ENCODE results near the gene SYS1.

Gene SYS1

GRCh38 chr20:45374101-45374467 is 11.1 kb downstream of the SYS1 start:
- no peaks in the 10 kb centered on the region for H3K36me3 ChIP-seq (ENCODE audit: control insufficient read depth, insufficient read depth, low read length)
- peaks cover 5% of the 10 kb centered on the region for H3K4me1 ChIP-seq (ENCODE audit: control insufficient read depth, insufficient read depth, low read length)
- peak overlapping the region; percentile 68 for H3K4me3 ChIP-seq (ENCODE audit: low read depth, low read length)
- peaks cover 9% of the 10 kb centered on the region for H3K27me3 ChIP-seq (ENCODE audit: control insufficient read depth, insufficient read depth, low read length)
- no peaks in the 10 kb centered on the region for H3K9me3 ChIP-seq (ENCODE audit: control insufficient read depth, insufficient read depth, low read length)
- H3K9ac ChIP-seq (ENCODE audit: low read depth, low read length) = no peak overlapping the region

GRCh38 chr20:45374966-45375365 is 12.0 kb downstream of the SYS1 start:
- Histone ChIP-seq H3K9ac (ENCODE audit: low read depth, low read length) (no peak overlapping the region), H3K36me3 (ENCODE audit: control insufficient read depth, insufficient read depth, low read length) (no peaks in the 10 kb centered on the region), H3K9me3 (ENCODE audit: control insufficient read depth, insufficient read depth, low read length) (no peaks in the 10 kb centered on the region), H3K4me1 (ENCODE audit: control insufficient read depth, insufficient read depth, low read length) (peaks cover 5% of the 10 kb centered on the region), H3K4me3 (ENCODE audit: low read depth, low read length) (no peak overlapping the region), H3K27me3 (ENCODE audit: control insufficient read depth, insufficient read depth, low read length) (peaks cover 9% of the 10 kb centered on the region)

GRCh38 chr20:45377269-45377668 is 14.3 kb downstream of the SYS1 start:
- Histone ChIP-seq H3K4me1 (ENCODE audit: control insufficient read depth, insufficient read depth, low read length) (peaks cover 5% of the 10 kb centered on the region), H3K36me3 (ENCODE audit: control insufficient read depth, insufficient read depth, low read length) (no peaks in the 10 kb centered on the region), H3K9ac (ENCODE audit: low read depth, low read length) (no peak overlapping the region), H3K9me3 (ENCODE audit: control insufficient read depth, insufficient read depth, low read length) (no peaks in the 10 kb centered on the region), H3K4me3 (ENCODE audit: low read depth, low read length) (no peak overlapping the region), H3K27me3 (ENCODE audit: control insufficient read depth, insufficient read depth, low read length) (peaks cover 9% of the 10 kb centered on the region)

GRCh38 chr20:45378191-45378590 is 15.2 kb downstream of the SYS1 start, which contains the start of gene TP53TG5:
Gene TP53TG5, minus strand, starts transcription at chr20:45378325. Its CDS starts 89 bp downstream, at chr20:45378236.
- Histone ChIP-seq H3K9me3 (ENCODE audit: control insufficient read depth, insufficient read depth, low read length) (no peaks in the 10 kb centered on the region), H3K27me3 (ENCODE audit: control insufficient read depth, insufficient read depth, low read length) (peaks cover 2% of the 10 kb centered on the region), H3K9ac (ENCODE audit: low read depth, low read length) (no peak within 1 kb of the TSS), H3K4me1 (ENCODE audit: control insufficient read depth, insufficient read depth, low read length) (peaks cover under 1% of the 10 kb centered on the region), H3K36me3 (ENCODE audit: control insufficient read depth, insufficient read depth, low read length) (no peaks in the 10 kb centered on the region), H3K4me3 (ENCODE audit: low read depth, low read length) (no peak within 1 kb of the TSS)

GRCh38 chr20:45387274-45387673 is 24.3 kb downstream of the SYS1 start:
- Histone ChIP-seq H3K9me3 (ENCODE audit: control insufficient read depth, insufficient read depth, low read length) (no peaks in the 10 kb centered on the region), H3K4me3 (ENCODE audit: low read depth, low read length) (no peak overlapping the region), H3K9ac (ENCODE audit: low read depth, low read length) (no peak overlapping the region), H3K27me3 (ENCODE audit: control insufficient read depth, insufficient read depth, low read length) (no peaks in the 10 kb centered on the region), H3K4me1 (ENCODE audit: control insufficient read depth, insufficient read depth, low read length) (no peaks in the 10 kb centered on the region), H3K36me3 (ENCODE audit: control insufficient read depth, insufficient read depth, low read length) (no peaks in the 10 kb centered on the region)

- Histone ChIP-seq H3K27me3 (ENCODE audit: control insufficient read depth, insufficient read depth, low read length) (no peaks in the 10 kb centered on the region), H3K4me1 (ENCODE audit: control insufficient read depth, insufficient read depth, low read length) (no peaks in the 10 kb centered on the region), H3K36me3 (ENCODE audit: control insufficient read depth, insufficient read depth, low read length) (no peaks in the 10 kb centered on the region), H3K4me3 (ENCODE audit: low read depth, low read length) (no peak overlapping the region), H3K9ac (ENCODE audit: low read depth, low read length) (no peak overlapping the region), H3K9me3 (ENCODE audit: control insufficient read depth, insufficient read depth, low read length) (no peaks in the 10 kb centered on the region)
Measured at GRCh38 chr20:45390931-45391330, 28.0 kb downstream of the SYS1 start.

GRCh38 chr20:45391559-45391958 is 28.6 kb downstream of the SYS1 start:
- no peaks in the 10 kb centered on the region for H3K36me3 ChIP-seq (ENCODE audit: control insufficient read depth, insufficient read depth, low read length)
- H3K4me1 ChIP-seq (ENCODE audit: control insufficient read depth, insufficient read depth, low read length) = no peaks in the 10 kb centered on the region
- no peak overlapping the region for H3K9ac ChIP-seq (ENCODE audit: low read depth, low read length)
- H3K27me3 ChIP-seq (ENCODE audit: control insufficient read depth, insufficient read depth, low read length) = no peaks in the 10 kb centered on the region
- H3K9me3 ChIP-seq (ENCODE audit: control insufficient read depth, insufficient read depth, low read length) = no peaks in the 10 kb centered on the region
- no peak overlapping the region for H3K4me3 ChIP-seq (ENCODE audit: low read depth, low read length)

GRCh38 chr20:45392733-45393132 is 29.8 kb downstream of the SYS1 start:
- H3K36me3 ChIP-seq (ENCODE audit: control insufficient read depth, insufficient read depth, low read length) = no peaks in the 10 kb centered on the region
- H3K9me3 ChIP-seq (ENCODE audit: control insufficient read depth, insufficient read depth, low read length) = no peaks in the 10 kb centered on the region
- H3K27me3 ChIP-seq (ENCODE audit: control insufficient read depth, insufficient read depth, low read length) = no peaks in the 10 kb centered on the region
- no peaks in the 10 kb centered on the region for H3K4me1 ChIP-seq (ENCODE audit: control insufficient read depth, insufficient read depth, low read length)
- no peak overlapping the region for H3K4me3 ChIP-seq (ENCODE audit: low read depth, low read length)
- no peak overlapping the region for H3K9ac ChIP-seq (ENCODE audit: low read depth, low read length)

- Histone ChIP-seq H3K36me3 (ENCODE audit: control insufficient read depth, insufficient read depth, low read length) (no peaks in the 10 kb centered on the region), H3K4me3 (ENCODE audit: low read depth, low read length) (no peak overlapping the region), H3K9ac (ENCODE audit: low read depth, low read length) (no peak overlapping the region), H3K9me3 (ENCODE audit: control insufficient read depth, insufficient read depth, low read length) (no peaks in the 10 kb centered on the region), H3K27me3 (ENCODE audit: control insufficient read depth, insufficient read depth, low read length) (no peaks in the 10 kb centered on the region), H3K4me1 (ENCODE audit: control insufficient read depth, insufficient read depth, low read length) (no peaks in the 10 kb centered on the region)
Measured at GRCh38 chr20:45394221-45395113, 31.5 kb downstream of the SYS1 start.

GRCh38 chr20:45395114-45395415 is 32.1 kb downstream of the SYS1 start:
- Histone ChIP-seq H3K4me1 (ENCODE audit: control insufficient read depth, insufficient read depth, low read length) (no peaks in the 10 kb centered on the region), H3K4me3 (ENCODE audit: low read depth, low read length) (no peak overlapping the region), H3K9me3 (ENCODE audit: control insufficient read depth, insufficient read depth, low read length) (no peaks in the 10 kb centered on the region), H3K27me3 (ENCODE audit: control insufficient read depth, insufficient read depth, low read length) (no peaks in the 10 kb centered on the region), H3K9ac (ENCODE audit: low read depth, low read length) (no peak overlapping the region), H3K36me3 (ENCODE audit: control insufficient read depth, insufficient read depth, low read length) (no peaks in the 10 kb centered on the region)

- Histone ChIP-seq H3K9me3 (ENCODE audit: control insufficient read depth, insufficient read depth, low read length) (peaks cover 8% of the 10 kb centered on the region), H3K9ac (ENCODE audit: low read depth, low read length) (no peak overlapping the region), H3K4me3 (ENCODE audit: low read depth, low read length) (no peak overlapping the region), H3K4me1 (ENCODE audit: control insufficient read depth, insufficient read depth, low read length) (no peaks in the 10 kb centered on the region), H3K36me3 (ENCODE audit: control insufficient read depth, insufficient read depth, low read length) (no peaks in the 10 kb centered on the region), H3K27me3 (ENCODE audit: control insufficient read depth, insufficient read depth, low read length) (peaks cover 6% of the 10 kb centered on the region)
Measured at GRCh38 chr20:45399018-45399417, 36.1 kb downstream of the SYS1 start.

GRCh38 chr20:45400346-45401031 is 37.5 kb downstream of the SYS1 start:
- Histone ChIP-seq H3K9me3 (ENCODE audit: control insufficient read depth, insufficient read depth, low read length) (peaks cover 8% of the 10 kb centered on the region), H3K27me3 (ENCODE audit: control insufficient read depth, insufficient read depth, low read length) (peaks cover 17% of the 10 kb centered on the region), H3K36me3 (ENCODE audit: control insufficient read depth, insufficient read depth, low read length) (no peaks in the 10 kb centered on the region), H3K9ac (ENCODE audit: low read depth, low read length) (no peak overlapping the region), H3K4me3 (ENCODE audit: low read depth, low read length) (no peak overlapping the region), H3K4me1 (ENCODE audit: control insufficient read depth, insufficient read depth, low read length) (no peaks in the 10 kb centered on the region)

Measured in iPS-15b (cell line).